ENCODE measurements around the gene MTFR2.

Gene MTFR2

DNA sequence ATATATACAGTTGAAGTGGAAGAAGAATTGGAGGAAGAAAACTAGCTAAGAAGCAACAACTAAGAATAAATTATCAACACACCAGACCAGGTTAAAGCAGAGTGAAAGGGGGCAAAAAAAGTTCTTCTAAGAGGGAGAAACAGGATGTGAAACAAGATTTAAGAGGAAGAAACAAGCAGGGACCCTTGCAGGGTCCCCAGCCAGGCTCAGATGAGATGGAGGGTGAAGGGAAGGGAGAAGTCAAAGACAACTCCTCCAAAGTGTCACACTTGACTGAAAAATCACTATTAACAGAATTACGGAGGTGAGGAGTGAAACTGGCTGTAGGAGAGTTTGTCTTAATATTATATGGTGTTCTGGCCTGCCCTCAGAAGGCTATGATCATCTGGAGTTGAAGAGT, 65.4 kb downstream of the MTFR2 start:
- no peak for DNase-seq (ENCODE audit: low spot score)

GRCh38 chr6:136181861-136182260, 68.2 kb downstream of the MTFR2 start:
- no peak for DNase-seq (ENCODE audit: low spot score)

DNA sequence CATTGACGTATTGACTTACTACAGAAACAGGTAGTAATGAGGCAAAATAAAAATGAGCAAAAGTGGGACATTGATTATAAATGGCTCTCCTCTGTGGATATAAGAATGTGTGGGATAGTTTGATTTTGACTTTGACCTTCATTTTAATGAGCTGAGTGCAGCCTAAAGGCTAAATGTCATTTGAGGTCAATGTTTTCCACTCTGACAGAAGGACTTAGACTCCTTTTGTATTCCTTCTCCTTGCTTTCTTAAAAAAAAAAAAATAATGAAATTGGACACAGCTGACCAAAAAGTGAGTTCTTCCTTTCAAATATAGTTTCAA, 68.6 kb downstream of the MTFR2 start:
- DNase-seq (ENCODE audit: low spot score) = no peak

All from LoVo (cell line).